ENCODE measurements around the gene TP63. TPM values are rescaled to one million over a fixed set of nuclear protein-coding genes. Genes with fewer than 3 reads are reported as not detected.

The TP63 gene
- total RNA-seq, 1 experiment from 2014 or later = 4.9 TPM

GRCh38 chr3:189778340-189778950 is 147.3 kb downstream of the TP63 start:
- no TSS peak for BruUV-seq (replicated peaks)
- no peaks in the 10 kb centered on the region for H3K27me3 ChIP-seq (replicated peaks; ENCODE audit: insufficient read depth, low read depth, low read length, poor library complexity)
- POLR2A ChIA-PET (ENCODE audit: low non-redundant PET) = no interaction called here

GRCh38 chr3:189779166-189779565 is 148.0 kb downstream of the TP63 start:
- intact Hi-C loops (cut with micrococcal nuclease; ENCODE audit: unreplicated experiment) = no loop called here
- CTCF ChIA-PET = no interaction called here
- BruUV-seq (replicated peaks) = no TSS peak
- DNase-seq (ENCODE audit: low spot score) = no peak
- Histone ChIP-seq H3K27me3 (replicated peaks; ENCODE audit: insufficient read depth, low read depth, low read length, poor library complexity) (no peaks in the 10 kb centered on the region), H3K9me3 (ENCODE audit: low read depth, low read length, poor library complexity, severe bottlenecking) (no peaks in the 10 kb centered on the region), H3K4me1 (ENCODE audit: insufficient read depth, low read length, poor library complexity, severe bottlenecking) (no peaks in the 10 kb centered on the region), H3K4me3 (ENCODE audit: low read depth, low read length, poor library complexity, severe bottlenecking) (no peak overlapping the region), H3K27ac (ENCODE audit: low read depth, low read length, poor library complexity, severe bottlenecking) (no peak overlapping the region), H3K36me3 (ENCODE audit: insufficient read depth, low read length, poor library complexity, severe bottlenecking) (no peaks in the 10 kb centered on the region)
- POLR2A ChIA-PET (ENCODE audit: low non-redundant PET) = no interaction called here
- no peak for TF ChIP-seq EZH2 (IDR thresholded peaks at IDR 0.05; ENCODE audit: borderline replicate concordance, low read depth, low read length, poor library complexity, severe bottlenecking)
- no peak for TF ChIP-seq CTCF (conservative IDR thresholded peaks at IDR 0.05; ENCODE audit: low read depth, low read length)

More at GRCh38 chr3:189778340-189778950, 147.3 kb downstream of the TP63 start:
- no peak for DNase-seq (ENCODE audit: low spot score)
- Histone ChIP-seq H3K4me1 (ENCODE audit: insufficient read depth, low read length, poor library complexity, severe bottlenecking) (peaks cover 3% of the 10 kb centered on the region), H3K36me3 (ENCODE audit: insufficient read depth, low read length, poor library complexity, severe bottlenecking) (no peaks in the 10 kb centered on the region), H3K4me3 (ENCODE audit: low read depth, low read length, poor library complexity, severe bottlenecking) (no peak overlapping the region), H3K9me3 (ENCODE audit: low read depth, low read length, poor library complexity, severe bottlenecking) (no peaks in the 10 kb centered on the region), H3K27ac (ENCODE audit: low read depth, low read length, poor library complexity, severe bottlenecking) (no peak overlapping the region)
- intact Hi-C loops (cut with micrococcal nuclease; ENCODE audit: unreplicated experiment) = no loop called here
- CTCF ChIA-PET = no interaction called here
- no peak for TF ChIP-seq CTCF (conservative IDR thresholded peaks at IDR 0.05; ENCODE audit: low read depth, low read length)
- TF ChIP-seq EZH2 (IDR thresholded peaks at IDR 0.05; ENCODE audit: borderline replicate concordance, low read depth, low read length, poor library complexity, severe bottlenecking) = no peak

- H3K4me3 ChIP-seq (ENCODE audit: low read depth, low read length, poor library complexity, severe bottlenecking) = no peak overlapping the region
- no TSS peak for BruUV-seq (replicated peaks)
- no peaks in the 10 kb centered on the region for H3K9me3 ChIP-seq (ENCODE audit: low read depth, low read length, poor library complexity, severe bottlenecking)
- no peaks in the 10 kb centered on the region for H3K4me1 ChIP-seq (ENCODE audit: insufficient read depth, low read length, poor library complexity, severe bottlenecking)
- intact Hi-C loops (cut with micrococcal nuclease; ENCODE audit: unreplicated experiment) = loop anchor here (10.0 kb wide), 1 partner anchor 276 kb away; no protein-coding TSS in a partner anchor
- CTCF ChIA-PET = interaction anchor here (0.6 kb wide), 1 partner anchor 1029 kb away, joined by 3 read pairs; no protein-coding TSS in a partner anchor
- no peaks in the 10 kb centered on the region for H3K27me3 ChIP-seq (replicated peaks; ENCODE audit: insufficient read depth, low read depth, low read length, poor library complexity)
- POLR2A ChIA-PET (ENCODE audit: low non-redundant PET) = no interaction called here
- no peaks in the 10 kb centered on the region for H3K36me3 ChIP-seq (ENCODE audit: insufficient read depth, low read length, poor library complexity, severe bottlenecking)
- DNase-seq (ENCODE audit: low spot score) = no peak
- TF ChIP-seq EZH2 (IDR thresholded peaks at IDR 0.05; ENCODE audit: borderline replicate concordance, low read depth, low read length, poor library complexity, severe bottlenecking) (no peak), CTCF (conservative IDR thresholded peaks at IDR 0.05; ENCODE audit: low read depth, low read length) (no peak)
- H3K27ac ChIP-seq (ENCODE audit: low read depth, low read length, poor library complexity, severe bottlenecking) = no peak overlapping the region
Measured at GRCh38 chr3:189780546-189781270, 149.5 kb downstream of the TP63 start.
